Inferior parietal cortex (tissue), 1 donor: ENCODE measurements around the gene MED12L.
"Not testable (repeated sequence)": the region's sequence is repeated elsewhere in the genome, so short reads cannot be mapped to it uniquely, and the experiment has no call there.

Source experiments
- DNase-seq: peaks from one replicate; pipeline ENCODE4 v3.0.0-alpha.2; 2016; ENCODE audit errors: extremely low spot score

The MED12L gene

GRCh38 chr3:151085227-151085888 is at the start of gene MED12L:
Gene MED12L (plus strand): TSS chr3:151085664. CDS start chr3:151086927, 1,263 bp downstream.
- DNase-seq, result peak; percentile 62

- no peak for DNase-seq
Observed at GRCh38 chr3:151037746-151038477, 47.6 kb upstream of the MED12L start.

GRCh38 chr3:151044706-151045105 is 40.8 kb upstream of the MED12L start:
- DNase-seq, result no peak

- DNase-seq, result no peak
Observed at GRCh38 chr3:151047636-151048035, 37.8 kb upstream of the MED12L start.

- no peak for DNase-seq
Observed at GRCh38 chr3:151051533-151051932, 33.9 kb upstream of the MED12L start.

- no peak for DNase-seq
Observed at GRCh38 chr3:151052346-151052745, 33.1 kb upstream of the MED12L start.

- no peak for DNase-seq
Observed at GRCh38 chr3:151052756-151053155, 32.7 kb upstream of the MED12L start.

GRCh38 chr3:151058740-151059139 is 26.7 kb upstream of the MED12L start:
- no peak for DNase-seq

GRCh38 chr3:151062611-151063010 is 22.9 kb upstream of the MED12L start:
- DNase-seq, result no peak

- no peak for DNase-seq
Observed at GRCh38 chr3:151067158-151067557, 18.3 kb upstream of the MED12L start.

GRCh38 chr3:151072842-151073241 is 12.6 kb upstream of the MED12L start:
- DNase-seq, result not testable (repeated sequence)

- no peak for DNase-seq
Observed at GRCh38 chr3:151074256-151074655, 11.2 kb upstream of the MED12L start.

GRCh38 chr3:151075869-151076562 is 9.4 kb upstream of the MED12L start:
- no peak for DNase-seq

GRCh38 chr3:151076626-151077025 is 8.8 kb upstream of the MED12L start:
- no peak for DNase-seq

GRCh38 chr3:151081082-151081481 is 4.4 kb upstream of the MED12L start:
- DNase-seq, result not testable (repeated sequence)

GRCh38 chr3:151082880-151083838 is 2.3 kb upstream of the MED12L start:
- no peak for DNase-seq

- no peak for DNase-seq
Observed at GRCh38 chr3:151084893-151085226, 604 bp upstream of the MED12L start.

- DNase-seq, result no peak
Observed at GRCh38 chr3:151085889-151086483, 522 bp downstream of the MED12L start.

GRCh38 chr3:151086484-151087456 is 1.3 kb downstream of the MED12L start:
- peak; percentile 60 for DNase-seq

- no peak for DNase-seq
Observed at GRCh38 chr3:151087648-151088047, 2.2 kb downstream of the MED12L start.
